WERI-Rb-1 (cell line): ENCODE measurements around the gene CPNE8.
"Not testable (repeated sequence)": the region's sequence is repeated elsewhere in the genome, so short reads cannot be mapped to it uniquely, and the experiment has no call there.

Source experiments
- DNase-seq: peaks from one replicate; pipeline ENCODE4 v3.0.0-alpha.2; 2020
- H3K27ac ChIP-seq: fragments of 250-450 bp; sonication (Bioruptor Pico); 2 replicates; pipeline ENCODE4 v1.5.1; 2020; ENCODE audit warnings: mild to moderate bottlenecking, moderate library complexity
- H3K27me3 ChIP-seq: fragments of 250-450 bp; sonication (Bioruptor Pico); 2 replicates; pipeline ENCODE4 v1.5.1; 2021; ENCODE audit warnings: mild to moderate bottlenecking, low read depth, moderate library complexity; ENCODE audit not compliant: insufficient read depth, severe bottlenecking
- H3K36me3 ChIP-seq: fragments of 250-450 bp; sonication (Bioruptor Pico); 2 replicates; pipeline ENCODE4 v1.5.1; 2020; ENCODE audit warnings: mild to moderate bottlenecking, moderate library complexity
- H3K4me3 ChIP-seq: 2 replicates; pipeline ENCODE4 v1.5.1; 2011; ENCODE audit warnings: low read depth, mild to moderate bottlenecking, control low read depth, low read length
- H3K9me3 ChIP-seq: fragments of 250-450 bp; sonication (Bioruptor Pico); 2 replicates; pipeline ENCODE4 v1.5.1; 2021; ENCODE audit warnings: mild to moderate bottlenecking, moderate library complexity; ENCODE audit not compliant: severe bottlenecking
- TF ChIP-seq, protein P1 (sequence below): IDR thresholded peaks from 2 replicates; pipeline ENCODE4 v1.5.1; 2011; ENCODE audit warnings: low read depth, mild to moderate bottlenecking, control low read depth, inconsistent platforms, low read length

The CPNE8 gene

DNA sequence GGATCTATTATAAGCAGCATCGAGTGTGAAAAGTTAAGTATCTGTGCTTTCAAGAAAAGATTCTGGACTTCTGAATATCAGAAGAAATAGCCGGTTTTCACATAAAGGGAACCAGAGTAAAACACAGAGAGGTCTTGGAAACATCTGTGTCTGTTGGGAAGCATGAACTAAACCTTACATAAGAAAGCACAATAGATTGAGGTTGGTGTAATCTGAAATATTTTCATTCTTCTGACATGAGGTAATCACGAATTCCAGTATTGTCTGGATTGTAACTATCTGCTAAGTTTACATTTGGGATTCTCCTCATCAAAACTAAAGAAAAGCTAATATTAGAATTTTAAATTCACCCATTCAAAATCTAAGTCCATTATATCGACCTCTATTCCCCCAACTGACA is 161.3 kb downstream of the CPNE8 start:
- H3K36me3 ChIP-seq, result no peaks in the 10 kb centered on the region
- H3K27me3 ChIP-seq, result peaks cover 9% of the 10 kb centered on the region
- H3K9me3 ChIP-seq, result no peaks in the 10 kb centered on the region
- H3K27ac ChIP-seq, result no peak overlapping the region
- TF ChIP-seq, protein P1, sequence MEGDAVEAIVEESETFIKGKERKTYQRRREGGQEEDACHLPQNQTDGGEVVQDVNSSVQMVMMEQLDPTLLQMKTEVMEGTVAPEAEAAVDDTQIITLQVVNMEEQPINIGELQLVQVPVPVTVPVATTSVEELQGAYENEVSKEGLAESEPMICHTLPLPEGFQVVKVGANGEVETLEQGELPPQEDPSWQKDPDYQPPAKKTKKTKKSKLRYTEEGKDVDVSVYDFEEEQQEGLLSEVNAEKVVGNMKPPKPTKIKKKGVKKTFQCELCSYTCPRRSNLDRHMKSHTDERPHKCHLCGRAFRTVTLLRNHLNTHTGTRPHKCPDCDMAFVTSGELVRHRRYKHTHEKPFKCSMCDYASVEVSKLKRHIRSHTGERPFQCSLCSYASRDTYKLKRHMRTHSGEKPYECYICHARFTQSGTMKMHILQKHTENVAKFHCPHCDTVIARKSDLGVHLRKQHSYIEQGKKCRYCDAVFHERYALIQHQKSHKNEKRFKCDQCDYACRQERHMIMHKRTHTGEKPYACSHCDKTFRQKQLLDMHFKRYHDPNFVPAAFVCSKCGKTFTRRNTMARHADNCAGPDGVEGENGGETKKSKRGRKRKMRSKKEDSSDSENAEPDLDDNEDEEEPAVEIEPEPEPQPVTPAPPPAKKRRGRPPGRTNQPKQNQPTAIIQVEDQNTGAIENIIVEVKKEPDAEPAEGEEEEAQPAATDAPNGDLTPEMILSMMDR, result no peak
- H3K4me3 ChIP-seq, result no peak overlapping the region
- DNase-seq, result no peak

DNA sequence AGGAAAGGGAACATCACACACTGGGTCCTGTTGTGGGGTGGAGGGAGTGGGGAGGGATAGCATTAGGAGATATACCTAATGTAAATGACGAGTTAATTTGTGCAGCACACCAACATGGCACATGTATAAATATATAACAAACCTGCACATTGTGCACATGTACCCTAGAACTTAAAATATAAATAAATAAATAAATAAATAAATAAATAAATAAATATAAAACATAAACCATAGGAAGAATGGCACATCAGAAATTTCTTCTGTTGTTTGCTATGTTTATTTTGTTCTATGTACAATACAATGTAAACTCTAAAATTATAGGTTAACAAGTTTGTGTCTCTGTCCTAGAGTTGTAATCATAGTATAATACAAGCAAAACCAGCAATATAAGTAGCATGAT is 162.9 kb downstream of the CPNE8 start:
- DNase-seq, H3K9me3 ChIP-seq, H3K27ac ChIP-seq, H3K27me3 ChIP-seq, H3K4me3 ChIP-seq, H3K36me3 ChIP-seq: not testable (repeated sequence)

DNA sequence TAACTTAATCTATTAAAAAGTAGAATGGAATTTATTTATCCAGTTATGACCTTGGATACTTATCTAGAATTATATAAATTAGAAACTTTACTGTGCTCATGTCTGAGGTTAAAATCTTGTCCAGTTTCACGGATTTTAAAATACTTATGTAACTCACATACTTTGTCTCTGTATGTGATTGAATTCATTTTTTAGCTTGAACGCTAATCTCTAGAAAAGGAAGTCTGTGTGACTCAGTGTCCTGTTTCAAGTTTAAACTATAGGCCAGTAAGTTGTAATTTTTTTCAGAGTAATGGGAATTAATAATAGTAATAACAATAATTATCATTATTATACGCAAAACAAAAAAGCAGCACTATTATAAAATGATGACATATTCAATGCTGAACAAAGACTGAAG is 168.6 kb downstream of the CPNE8 start:
- Histone ChIP-seq H3K27ac (no peak overlapping the region), H3K4me3 (no peak overlapping the region), H3K36me3 (no peaks in the 10 kb centered on the region), H3K27me3 (peaks cover 26% of the 10 kb centered on the region), H3K9me3 (no peaks in the 10 kb centered on the region)
- TF ChIP-seq, protein P1, result no peak
- no peak for DNase-seq

DNA sequence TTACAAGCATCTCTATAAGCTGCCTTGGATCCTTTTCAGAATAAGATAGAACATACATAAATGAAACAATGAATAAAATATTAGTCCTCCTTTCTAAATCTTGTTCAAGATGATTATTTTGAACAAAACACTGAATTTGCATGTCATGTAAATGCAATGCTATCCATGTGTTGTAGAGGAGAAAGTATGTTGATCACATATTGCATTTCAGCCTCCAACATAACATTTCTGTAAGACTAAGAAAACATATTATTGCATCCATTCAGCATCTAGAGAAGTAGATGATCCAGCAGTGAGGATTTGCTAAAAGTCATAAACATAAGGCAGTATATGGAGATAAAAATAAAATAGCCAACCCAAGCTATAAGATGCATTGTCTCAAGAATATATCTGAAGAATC is 172.6 kb downstream of the CPNE8 start:
- H3K4me3 ChIP-seq, result no peak overlapping the region
- TF ChIP-seq, protein P1, result no peak

DNA sequence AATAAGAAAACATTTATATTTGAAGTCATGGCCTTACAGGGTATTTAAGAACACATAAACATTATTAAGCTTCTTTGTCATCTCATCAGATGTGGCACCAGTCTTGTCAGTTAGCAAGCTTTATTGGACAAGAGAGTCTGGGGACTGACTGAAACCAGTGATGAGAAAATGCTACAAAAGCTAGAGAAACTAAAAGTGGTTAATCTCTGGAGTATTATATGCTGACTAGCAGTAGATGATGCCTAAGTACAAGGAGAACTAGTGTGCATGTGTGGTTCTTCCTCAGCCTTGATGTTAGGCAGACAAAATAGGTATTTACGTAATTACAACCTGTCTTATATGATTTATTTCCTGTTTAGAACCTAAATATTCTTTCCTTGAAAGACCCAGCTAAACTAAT is 176.5 kb downstream of the CPNE8 start:
- DNase-seq, result no peak
- TF ChIP-seq, protein P1, result no peak
- Histone ChIP-seq H3K27me3 (peaks cover 48% of the 10 kb centered on the region), H3K36me3 (no peaks in the 10 kb centered on the region), H3K27ac (no peak overlapping the region), H3K9me3 (no peaks in the 10 kb centered on the region), H3K4me3 (no peak overlapping the region)

More for the DNA sequence above, 172.6 kb downstream of the CPNE8 start:
- no peak for DNase-seq
- Histone ChIP-seq H3K27me3 (peaks cover 38% of the 10 kb centered on the region), H3K36me3 (no peaks in the 10 kb centered on the region), H3K9me3 (no peaks in the 10 kb centered on the region), H3K27ac (no peak overlapping the region)

DNA sequence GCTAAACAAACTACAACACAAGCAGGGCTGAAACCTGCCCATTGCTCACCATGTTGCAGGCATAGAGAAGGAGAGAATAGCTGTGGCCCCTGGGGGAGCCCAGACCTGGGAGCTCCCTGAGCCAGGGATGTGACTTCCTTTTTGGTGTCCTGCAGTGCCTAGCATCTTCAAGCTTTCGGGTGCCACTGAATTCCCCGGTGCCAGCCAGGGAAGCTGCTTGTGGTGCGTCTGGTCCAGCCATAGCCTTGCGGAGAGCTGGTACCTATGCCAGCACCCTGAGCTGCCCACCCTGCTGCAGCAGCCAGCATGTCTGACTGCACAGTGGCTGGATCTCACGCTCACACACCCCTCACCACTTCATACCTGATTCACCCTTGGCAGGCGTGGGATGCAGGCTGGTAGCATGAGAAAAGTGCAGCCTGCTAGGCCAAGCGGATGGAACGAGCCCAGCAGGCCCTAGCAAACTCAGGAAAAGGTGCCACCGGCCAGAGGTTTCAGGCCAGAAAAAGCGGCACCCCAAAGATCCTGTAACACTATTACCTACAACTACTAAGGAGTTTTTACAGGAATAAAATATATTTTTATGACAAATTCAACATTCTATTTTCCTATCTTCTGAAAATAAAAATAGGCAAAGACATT is 183.7 kb downstream of the CPNE8 start:
- Histone ChIP-seq H3K27me3 (peaks cover 31% of the 10 kb centered on the region), H3K4me3 (no peak overlapping the region), H3K27ac (no peak overlapping the region), H3K36me3 (no peaks in the 10 kb centered on the region), H3K9me3 (no peaks in the 10 kb centered on the region)
- DNase-seq, result no peak
- TF ChIP-seq, protein P1, result no peak
